Measurements from ENCODE around the gene GAPDH.

- TF ChIP-seq POLR2A (IDR thresholded peaks at IDR 0.05) (no peak), POLR2AphosphoS5 (IDR thresholded peaks at IDR 0.05) (no peak), EP300 (IDR thresholded peaks at IDR 0.05) (no peak)
- TF ChIP-seq, protein P1, sequence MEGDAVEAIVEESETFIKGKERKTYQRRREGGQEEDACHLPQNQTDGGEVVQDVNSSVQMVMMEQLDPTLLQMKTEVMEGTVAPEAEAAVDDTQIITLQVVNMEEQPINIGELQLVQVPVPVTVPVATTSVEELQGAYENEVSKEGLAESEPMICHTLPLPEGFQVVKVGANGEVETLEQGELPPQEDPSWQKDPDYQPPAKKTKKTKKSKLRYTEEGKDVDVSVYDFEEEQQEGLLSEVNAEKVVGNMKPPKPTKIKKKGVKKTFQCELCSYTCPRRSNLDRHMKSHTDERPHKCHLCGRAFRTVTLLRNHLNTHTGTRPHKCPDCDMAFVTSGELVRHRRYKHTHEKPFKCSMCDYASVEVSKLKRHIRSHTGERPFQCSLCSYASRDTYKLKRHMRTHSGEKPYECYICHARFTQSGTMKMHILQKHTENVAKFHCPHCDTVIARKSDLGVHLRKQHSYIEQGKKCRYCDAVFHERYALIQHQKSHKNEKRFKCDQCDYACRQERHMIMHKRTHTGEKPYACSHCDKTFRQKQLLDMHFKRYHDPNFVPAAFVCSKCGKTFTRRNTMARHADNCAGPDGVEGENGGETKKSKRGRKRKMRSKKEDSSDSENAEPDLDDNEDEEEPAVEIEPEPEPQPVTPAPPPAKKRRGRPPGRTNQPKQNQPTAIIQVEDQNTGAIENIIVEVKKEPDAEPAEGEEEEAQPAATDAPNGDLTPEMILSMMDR (IDR thresholded peaks at IDR 0.05), result no peak
These were observed 5.4 kb downstream of the GAPDH start for GRCh38 chr12:6539707-6540134.

Measured in stomach (tissue), 4 donors.